A549 treated with GW870086 at 1 μM for 4 hours (cell line): ENCODE results near the gene MRPL32. TPM values are rescaled to one million over a fixed set of nuclear protein-coding genes. Genes with fewer than 3 reads are reported as not detected.

Experiments
- total RNA-seq: library from RNA; stranded (reverse); fragments of 200-300 nt; extraction: Qiagen RNA extraction; gene quantifications from 5 replicates; pipeline ENCODE4 v1.2.3, GENCODE V29; 2022; ENCODE audit warnings: low read depth

Gene MRPL32
- total RNA-seq = 71.9 to 79.6 TPM (median 76.2 TPM) in 5 replicates

GRCh38 chr7:42931834-42932651 is at the start of gene MRPL32, which contains the start of gene PSMA2:
TSS of gene MRPL32 (plus strand) at chr7:42932376. CDS start at chr7:42932387, 11 bp downstream.
TSS of gene PSMA2 (minus strand) at chr7:42932174. CDS start at chr7:42932158, 16 bp downstream.

DNA sequence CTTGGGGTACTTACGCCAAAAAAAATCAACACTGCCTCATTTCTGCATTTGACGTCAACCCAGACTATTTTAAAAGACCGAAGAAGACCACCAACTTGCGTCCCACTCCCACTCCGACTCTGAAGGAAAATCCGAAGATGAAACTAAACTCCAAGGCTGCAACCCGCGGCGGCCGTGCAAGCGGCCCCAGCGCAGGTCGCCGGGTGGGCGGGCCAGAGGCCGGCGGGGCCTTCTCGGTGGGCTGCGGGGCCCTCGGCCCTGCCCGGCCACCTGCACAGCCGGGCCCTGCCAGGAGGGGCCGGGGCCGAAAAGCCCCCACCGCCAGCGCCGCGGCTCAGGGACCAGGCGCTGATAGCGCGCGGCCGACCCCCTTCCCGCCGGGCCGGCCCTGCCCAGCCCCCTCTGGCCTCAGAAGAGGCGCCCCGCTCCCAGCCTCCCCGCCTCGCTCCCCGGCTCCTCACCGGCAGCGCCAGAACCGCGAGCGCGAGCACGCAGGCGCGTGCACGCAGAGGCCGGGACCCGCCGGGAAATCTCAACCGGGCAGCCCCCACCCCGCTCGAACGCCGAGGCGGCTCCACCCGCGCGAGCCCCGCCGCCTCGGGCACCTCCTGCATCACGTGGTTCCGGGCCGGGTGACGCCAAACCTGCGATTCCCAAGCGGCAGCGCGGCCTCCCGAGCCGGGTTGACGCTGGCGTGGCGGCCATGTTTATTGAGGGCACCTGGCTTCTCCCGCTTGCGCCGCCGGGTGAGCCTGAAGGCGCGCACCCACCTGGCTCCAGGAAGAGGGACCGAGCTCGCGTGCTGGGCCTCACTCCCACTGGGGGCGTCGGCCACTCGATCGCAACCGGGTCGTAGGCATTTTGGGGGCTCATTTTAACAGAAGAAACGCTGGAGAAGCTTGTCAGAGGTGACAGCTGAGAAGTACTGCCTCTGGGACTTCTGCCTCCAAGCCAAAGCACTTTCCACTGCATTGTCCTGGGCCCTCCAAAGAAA is 20.4 kb upstream of the MRPL32 start, which contains the start of gene C7orf25:
Gene C7orf25, minus strand, starts transcription at position 617 of the 994 bp plus-strand sequence. CDS start 1,170 bp downstream, outside the sequence.

Other genes starting within 250 kb of the MRPL32 start
- gene C7orf25, start 20.3 kb upstream of the MRPL32 start, total RNA-seq = 1.1 to 3.2 TPM (median 2.3 TPM) in 5 replicates
- 196 to 218 TPM (median 201 TPM) in 5 replicates for gene PSMA2, start 202 bp upstream of the MRPL32 start, total RNA-seq
- 14.9 to 18.6 TPM (median 16.7 TPM) in 5 replicates for gene HECW1, start 180.3 kb downstream of the MRPL32 start, total RNA-seq